Liver (tissue), 9 donors: ENCODE measurements around the gene F7. TPM values are rescaled to one million over a fixed set of nuclear protein-coding genes. Genes with fewer than 3 reads are reported as not detected.

ENCODE experiments used
- DNase-seq: peaks from one replicate; pipeline ENCODE4 v3.0.0-alpha.2; 2017; ENCODE audit warnings: low spot score
- H3K27ac ChIP-seq, 2 donors: one replicate each; pipeline ENCODE4 v1.7.0; 2013; ENCODE audit warnings: inconsistent platforms in 2 of 2, low read length in 2 of 2, control low read depth in 1 of 2, low read depth in 1 of 2, mild to moderate bottlenecking in 1 of 2
- H3K27me3 ChIP-seq, 4 donors: one replicate each; pipeline versions ENCODE4 v1.6.1 to v1.7.0; 2013; ENCODE audit warnings: low read length in 3 of 4, inconsistent platforms in 1 of 4, mild to moderate bottlenecking in 1 of 4, moderate library complexity in 1 of 4; ENCODE audit not compliant: control insufficient read depth in 4 of 4, insufficient read depth in 4 of 4
- H3K36me3 ChIP-seq, 4 donors: one replicate each; pipeline versions ENCODE4 v1.6.1 to v1.7.0; 2013; ENCODE audit warnings: low read length in 3 of 4, mild to moderate bottlenecking in 3 of 4, low read depth in 1 of 4, moderate library complexity in 1 of 4; ENCODE audit not compliant: control insufficient read depth in 4 of 4, insufficient read depth in 3 of 4
- H3K4me1 ChIP-seq, 4 donors: one replicate each; pipeline versions ENCODE4 v1.6.1 to v1.7.0; 2013; ENCODE audit warnings: low read length in 3 of 4, mild to moderate bottlenecking in 3 of 4, moderate library complexity in 1 of 4; ENCODE audit not compliant: control insufficient read depth in 4 of 4, insufficient read depth in 4 of 4
- H3K4me3 ChIP-seq, 3 donors: one replicate each; pipeline versions ENCODE4 v1.6.1 to v1.7.0; 2013; ENCODE audit warnings: low read length in 3 of 3, control low read depth in 1 of 3, low read depth in 1 of 3, mild to moderate bottlenecking in 1 of 3
- H3K9ac ChIP-seq, 2 donors: one replicate each; pipeline ENCODE4 v1.7.0; 2013; ENCODE audit warnings: low read length in 2 of 2, mild to moderate bottlenecking in 2 of 2, moderate library complexity in 2 of 2, control low read depth in 1 of 2, low read depth in 1 of 2
- H3K9me3 ChIP-seq, 4 donors: one replicate each; pipeline versions ENCODE4 v1.6.1 to v1.7.0; 2013; ENCODE audit warnings: low read length in 3 of 4; ENCODE audit not compliant: control insufficient read depth in 4 of 4
- EGR1 ChIP-seq, 2 donors: IDR thresholded peaks; 2 replicates each; pipeline ENCODE4 v1.6.1; 2016 to 2018; ENCODE audit warnings: antibody characterized with exemption in 2 of 2, low read depth in 2 of 2
- FOXA1 ChIP-seq: IDR thresholded peaks from 2 replicates; pipeline ENCODE4 v1.6.1; 2016; ENCODE audit warnings: antibody characterized with exemption
- FOXA2 ChIP-seq: IDR thresholded peaks from 2 replicates; pipeline ENCODE4 v1.6.1; 2016; ENCODE audit warnings: antibody characterized with exemption
- GABPA ChIP-seq, 2 donors: IDR thresholded peaks in 1 of 2; conservative IDR thresholded peaks in 1 of 2; 2 replicates each; pipeline ENCODE4 v1.6.1; 2016; ENCODE audit warnings: antibody characterized with exemption in 2 of 2, mild to moderate bottlenecking in 1 of 2, moderate library complexity in 1 of 2
- NR2F2 ChIP-seq: IDR thresholded peaks from 2 replicates; pipeline ENCODE4 v1.6.1; 2016; ENCODE audit warnings: antibody characterized with exemption
- RXRA ChIP-seq, 2 donors: IDR thresholded peaks; 2 replicates each; pipeline ENCODE4 v1.6.1; 2017 to 2018; ENCODE audit warnings: antibody characterized with exemption in 2 of 2, mild to moderate bottlenecking in 1 of 2
- TAF1 ChIP-seq: conservative IDR thresholded peaks from 2 replicates; pipeline ENCODE4 v1.6.1; 2016; ENCODE audit warnings: antibody characterized with exemption, mild to moderate bottlenecking
- YY1 ChIP-seq: IDR thresholded peaks from 2 replicates; pipeline ENCODE4 v1.6.1; 2016; ENCODE audit warnings: antibody characterized with exemption, mild to moderate bottlenecking
- WGBS: extraction: QIAGEN DNeasy Blood & Tissue Kit; methylation state at CpG from one replicate; pipeline ENCODE4 v1.1.7; 2013; 5-methylcytosine and 5-hydroxymethylcytosine counted together
- polyA plus RNA-seq, 2 donors: library from polyadenylated mRNA; stranded (reverse) in 1 of 2; unstranded in 1 of 2; fragments of 200-250 nt in 1 of 2; fragments of >200 nt in 1 of 2; fragmentation: Nextera tagmentation in 1 of 2; extraction: Ambion mirVana in 1 of 2; gene quantifications; one replicate each; pipeline versions ENCODE4 v1.2.1 to v1.2.3, GENCODE V29; 2013 to 2015
- total RNA-seq, 2 donors: library from RNA; depleted of rRNA; stranded (reverse); fragments of >200 nt; gene quantifications; one replicate each; pipeline ENCODE4 v1.2.3, GENCODE V29; 2014
- TF ChIP-seq, protein P1 (sequence below): IDR thresholded peaks from 2 replicates; pipeline ENCODE4 v1.6.1; 2016; ENCODE audit warnings: antibody characterized with exemption
- TF ChIP-seq, protein P2 (sequence below): IDR thresholded peaks from 2 replicates; pipeline ENCODE4 v1.6.1; 2016; ENCODE audit warnings: antibody characterized with exemption, mild to moderate bottlenecking
- TF ChIP-seq, protein P3 (sequence below): fragments of 150-350 bp; IDR thresholded peaks from 2 replicates; pipeline ENCODE4 v1.5.1; 2017; ENCODE audit warnings: improper control_type of control experiment, low read depth, low read length; ENCODE audit not compliant: missing input control
- TF ChIP-seq, protein P4 (sequence below): IDR thresholded peaks from 2 replicates; pipeline ENCODE4 v1.6.1; 2016; ENCODE audit warnings: antibody characterized with exemption
- donor health status: healthy.
- donor health status: healthy.
- donor health status: healthy.
- donor health status: healthy.
- donor health status: healthy.

The F7 gene
- total and polyA plus RNA-seq, 4 donors = 46.6 to 92.6 (median 66.2) TPM

DNA sequence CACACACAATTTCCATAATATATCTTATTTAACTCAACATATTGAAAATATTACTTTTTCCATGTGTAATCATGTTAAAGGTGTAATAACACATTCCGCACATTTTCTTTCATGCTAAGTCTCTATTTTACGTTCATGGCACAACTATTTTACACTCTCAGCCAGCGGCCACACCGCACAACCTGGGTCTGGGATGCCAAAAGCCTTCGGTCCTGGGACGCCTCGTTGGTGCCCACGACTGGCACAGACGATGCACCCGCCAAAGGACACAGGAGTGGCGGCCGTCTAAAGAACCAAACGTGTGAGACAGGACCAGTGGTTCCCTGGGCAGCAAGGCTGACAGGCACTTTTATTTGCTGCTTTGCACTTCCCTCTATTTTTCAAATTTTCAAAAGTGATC, 42.8 kb downstream of the F7 start:
- Histone ChIP-seq H3K4me1 (peaks cover 7 to 34% (median 20%) of the 10 kb centered on the region in 4 donors), H3K9me3 (no peaks in the 10 kb centered on the region), H3K4me3 (no peak overlapping the region), H3K27me3 (no peaks in the 10 kb centered on the region), H3K36me3 (peaks cover 0 to 13% (median 5%) of the 10 kb centered on the region in 4 donors), H3K27ac (no peak overlapping the region), H3K9ac (no peak overlapping the region)
- TF ChIP-seq RXRA (IDR thresholded peaks at IDR 0.05) = no peak
- TF ChIP-seq EGR1 (IDR thresholded peaks at IDR 0.05; ENCODE audit: low read depth in 2 of 2) = no peak
- no peak for TF ChIP-seq TAF1
- TF ChIP-seq, protein P1, sequence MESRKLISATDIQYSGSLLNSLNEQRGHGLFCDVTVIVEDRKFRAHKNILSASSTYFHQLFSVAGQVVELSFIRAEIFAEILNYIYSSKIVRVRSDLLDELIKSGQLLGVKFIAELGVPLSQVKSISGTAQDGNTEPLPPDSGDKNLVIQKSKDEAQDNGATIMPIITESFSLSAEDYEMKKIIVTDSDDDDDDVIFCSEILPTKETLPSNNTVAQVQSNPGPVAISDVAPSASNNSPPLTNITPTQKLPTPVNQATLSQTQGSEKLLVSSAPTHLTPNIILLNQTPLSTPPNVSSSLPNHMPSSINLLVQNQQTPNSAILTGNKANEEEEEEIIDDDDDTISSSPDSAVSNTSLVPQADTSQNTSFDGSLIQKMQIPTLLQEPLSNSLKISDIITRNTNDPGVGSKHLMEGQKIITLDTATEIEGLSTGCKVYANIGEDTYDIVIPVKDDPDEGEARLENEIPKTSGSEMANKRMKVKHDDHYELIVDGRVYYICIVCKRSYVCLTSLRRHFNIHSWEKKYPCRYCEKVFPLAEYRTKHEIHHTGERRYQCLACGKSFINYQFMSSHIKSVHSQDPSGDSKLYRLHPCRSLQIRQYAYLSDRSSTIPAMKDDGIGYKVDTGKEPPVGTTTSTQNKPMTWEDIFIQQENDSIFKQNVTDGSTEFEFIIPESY = no peak
- TF ChIP-seq GABPA (IDR thresholded peaks at IDR 0.05 in 1 of 2, conservative IDR thresholded peaks at IDR 0.05 in 1 of 2) = no peak
- WGBS = 93% methylated on average over 13 of the region's 13 CpGs
- peak; percentile 8 for DNase-seq

DNA sequence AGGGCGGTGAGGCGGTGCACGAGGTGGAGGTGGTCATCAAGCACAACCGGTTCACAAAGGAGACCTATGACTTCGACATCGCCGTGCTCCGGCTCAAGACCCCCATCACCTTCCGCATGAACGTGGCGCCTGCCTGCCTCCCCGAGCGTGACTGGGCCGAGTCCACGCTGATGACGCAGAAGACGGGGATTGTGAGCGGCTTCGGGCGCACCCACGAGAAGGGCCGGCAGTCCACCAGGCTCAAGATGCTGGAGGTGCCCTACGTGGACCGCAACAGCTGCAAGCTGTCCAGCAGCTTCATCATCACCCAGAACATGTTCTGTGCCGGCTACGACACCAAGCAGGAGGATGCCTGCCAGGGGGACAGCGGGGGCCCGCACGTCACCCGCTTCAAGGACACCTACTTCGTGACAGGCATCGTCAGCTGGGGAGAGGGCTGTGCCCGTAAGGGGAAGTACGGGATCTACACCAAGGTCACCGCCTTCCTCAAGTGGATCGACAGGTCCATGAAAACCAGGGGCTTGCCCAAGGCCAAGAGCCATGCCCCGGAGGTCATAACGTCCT, 43.4 kb downstream of the F7 start:
- no peak for DNase-seq
- Histone ChIP-seq H3K27me3 (no peaks in the 10 kb centered on the region), H3K9ac (no peak overlapping the region), H3K36me3 (peaks cover 0 to 6% (median 2%) of the 10 kb centered on the region in 4 donors), H3K4me3 (no peak overlapping the region), H3K9me3 (no peaks in the 10 kb centered on the region), H3K4me1 (peaks cover 7 to 34% (median 20%) of the 10 kb centered on the region in 4 donors), H3K27ac (peak overlapping the region; percentile 81 to 90)
- TF ChIP-seq, protein P2, sequence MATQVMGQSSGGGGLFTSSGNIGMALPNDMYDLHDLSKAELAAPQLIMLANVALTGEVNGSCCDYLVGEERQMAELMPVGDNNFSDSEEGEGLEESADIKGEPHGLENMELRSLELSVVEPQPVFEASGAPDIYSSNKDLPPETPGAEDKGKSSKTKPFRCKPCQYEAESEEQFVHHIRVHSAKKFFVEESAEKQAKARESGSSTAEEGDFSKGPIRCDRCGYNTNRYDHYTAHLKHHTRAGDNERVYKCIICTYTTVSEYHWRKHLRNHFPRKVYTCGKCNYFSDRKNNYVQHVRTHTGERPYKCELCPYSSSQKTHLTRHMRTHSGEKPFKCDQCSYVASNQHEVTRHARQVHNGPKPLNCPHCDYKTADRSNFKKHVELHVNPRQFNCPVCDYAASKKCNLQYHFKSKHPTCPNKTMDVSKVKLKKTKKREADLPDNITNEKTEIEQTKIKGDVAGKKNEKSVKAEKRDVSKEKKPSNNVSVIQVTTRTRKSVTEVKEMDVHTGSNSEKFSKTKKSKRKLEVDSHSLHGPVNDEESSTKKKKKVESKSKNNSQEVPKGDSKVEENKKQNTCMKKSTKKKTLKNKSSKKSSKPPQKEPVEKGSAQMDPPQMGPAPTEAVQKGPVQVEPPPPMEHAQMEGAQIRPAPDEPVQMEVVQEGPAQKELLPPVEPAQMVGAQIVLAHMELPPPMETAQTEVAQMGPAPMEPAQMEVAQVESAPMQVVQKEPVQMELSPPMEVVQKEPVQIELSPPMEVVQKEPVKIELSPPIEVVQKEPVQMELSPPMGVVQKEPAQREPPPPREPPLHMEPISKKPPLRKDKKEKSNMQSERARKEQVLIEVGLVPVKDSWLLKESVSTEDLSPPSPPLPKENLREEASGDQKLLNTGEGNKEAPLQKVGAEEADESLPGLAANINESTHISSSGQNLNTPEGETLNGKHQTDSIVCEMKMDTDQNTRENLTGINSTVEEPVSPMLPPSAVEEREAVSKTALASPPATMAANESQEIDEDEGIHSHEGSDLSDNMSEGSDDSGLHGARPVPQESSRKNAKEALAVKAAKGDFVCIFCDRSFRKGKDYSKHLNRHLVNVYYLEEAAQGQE = no peak
- 98% methylated on average over 38 of the region's 38 CpGs for WGBS

DNA sequence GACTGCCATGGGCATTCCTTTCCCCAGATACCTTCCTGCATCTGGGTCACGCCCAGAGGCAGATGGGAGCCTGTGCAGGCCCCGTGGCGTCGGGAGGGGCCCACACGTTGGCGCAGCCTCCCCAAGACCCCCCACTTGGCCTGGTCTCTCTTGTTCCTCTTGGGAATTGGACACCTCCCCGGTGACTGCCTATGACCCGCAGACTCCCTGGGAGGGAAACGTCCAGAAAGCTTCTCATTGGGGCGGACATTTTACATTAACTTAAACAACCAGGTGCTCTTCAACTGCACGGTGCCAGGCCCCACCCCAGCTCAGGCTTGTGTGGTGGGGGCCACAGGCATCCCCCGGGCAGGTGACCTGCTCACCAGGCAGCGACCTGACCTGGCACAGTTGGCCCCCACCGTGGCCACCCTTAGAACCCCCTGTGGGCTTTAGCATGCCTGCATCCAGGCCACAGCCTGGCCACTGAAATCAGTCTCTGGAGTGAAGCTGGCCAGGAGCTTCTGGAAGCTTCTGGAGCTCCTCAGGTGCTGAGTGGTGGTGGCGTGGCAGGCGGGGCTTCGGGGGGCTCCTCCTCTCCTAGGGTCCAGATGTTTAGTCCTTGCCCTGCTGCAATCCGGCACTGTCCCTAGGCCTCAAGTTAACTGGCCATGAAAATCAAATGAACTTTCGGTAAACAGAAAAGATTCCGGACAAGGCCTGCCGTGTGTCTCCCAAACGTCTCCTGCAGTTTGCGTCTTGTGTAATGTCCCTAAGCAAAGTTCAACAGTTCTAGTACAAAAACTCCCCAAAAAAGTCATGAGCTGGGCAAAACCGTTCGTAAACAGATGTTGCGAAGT, 44.3 kb downstream of the F7 start:
- Histone ChIP-seq H3K27ac (peak overlapping the region; percentile 81 to 90), H3K4me3 (peak overlapping the region in 1 of 3 donors; percentile 15), H3K27me3 (no peaks in the 10 kb centered on the region), H3K4me1 (peaks cover 9 to 39% (median 23%) of the 10 kb centered on the region in 4 donors), H3K9ac (peak overlapping the region; percentile 11 to 17), H3K36me3 (peaks cover 0 to 5% (median 0%) of the 10 kb centered on the region in 4 donors), H3K9me3 (no peaks in the 10 kb centered on the region)
- DNase-seq = no peak
- 63% methylated on average over 26 of the region's 26 CpGs for WGBS
- TF ChIP-seq TAF1 (no peak), EGR1 (IDR thresholded peaks at IDR 0.05; ENCODE audit: low read depth in 2 of 2) (peak in 1 of 2 donors; percentile 35), YY1 (peak; percentile 85), FOXA2 (peak; percentile 53), NR2F2 (peak; percentile 12), RXRA (IDR thresholded peaks at IDR 0.05) (peak; percentile 92), FOXA1 (peak; percentile 61)
- TF ChIP-seq, protein P3, sequence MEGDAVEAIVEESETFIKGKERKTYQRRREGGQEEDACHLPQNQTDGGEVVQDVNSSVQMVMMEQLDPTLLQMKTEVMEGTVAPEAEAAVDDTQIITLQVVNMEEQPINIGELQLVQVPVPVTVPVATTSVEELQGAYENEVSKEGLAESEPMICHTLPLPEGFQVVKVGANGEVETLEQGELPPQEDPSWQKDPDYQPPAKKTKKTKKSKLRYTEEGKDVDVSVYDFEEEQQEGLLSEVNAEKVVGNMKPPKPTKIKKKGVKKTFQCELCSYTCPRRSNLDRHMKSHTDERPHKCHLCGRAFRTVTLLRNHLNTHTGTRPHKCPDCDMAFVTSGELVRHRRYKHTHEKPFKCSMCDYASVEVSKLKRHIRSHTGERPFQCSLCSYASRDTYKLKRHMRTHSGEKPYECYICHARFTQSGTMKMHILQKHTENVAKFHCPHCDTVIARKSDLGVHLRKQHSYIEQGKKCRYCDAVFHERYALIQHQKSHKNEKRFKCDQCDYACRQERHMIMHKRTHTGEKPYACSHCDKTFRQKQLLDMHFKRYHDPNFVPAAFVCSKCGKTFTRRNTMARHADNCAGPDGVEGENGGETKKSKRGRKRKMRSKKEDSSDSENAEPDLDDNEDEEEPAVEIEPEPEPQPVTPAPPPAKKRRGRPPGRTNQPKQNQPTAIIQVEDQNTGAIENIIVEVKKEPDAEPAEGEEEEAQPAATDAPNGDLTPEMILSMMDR = no peak
- TF ChIP-seq, protein P1 = peak; percentile 47
- TF ChIP-seq, protein P4, sequence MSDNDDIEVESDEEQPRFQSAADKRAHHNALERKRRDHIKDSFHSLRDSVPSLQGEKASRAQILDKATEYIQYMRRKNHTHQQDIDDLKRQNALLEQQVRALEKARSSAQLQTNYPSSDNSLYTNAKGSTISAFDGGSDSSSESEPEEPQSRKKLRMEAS = no peak
